CD4-positive, alpha-beta T cell (primary cell): Measurements from ENCODE around the gene KIF3A. TPM values are rescaled to one million over a fixed set of nuclear protein-coding genes. Genes with fewer than 3 reads are reported as not detected.
A peak's percentile ranks its signal among the peaks of the same experiment; 100 is the strongest.

Source experiments
- ATAC-seq: fragments of 200-7000 bp; cut with Tn5 transposase; one replicate; pipeline ENCODE4 v1.10.0; 2022; ENCODE audit warnings: mild to moderate bottlenecking; ENCODE audit not compliant: poor library complexity
- CTCF ChIA-PET: fragments of 350-600 bp; sonication (Branson Sonifier 250); formaldehyde crosslinking; loops from one replicate; lab custom pipeline; 2021; ENCODE audit warnings: antibody characterized with exemption, inconsistent platforms; lab: Charles Lee
- POLR2A ChIA-PET: fragments of 350-600 bp; sonication (Branson Sonifier 250); formaldehyde crosslinking; loops from one replicate; lab custom pipeline; 2021; ENCODE audit warnings: antibody characterized with exemption, inconsistent platforms; lab: Charles Lee
- DNase-seq, 14 experiments: peaks; one replicate each; pipeline ENCODE4 v3.0.0-alpha.2; 2013 to 2020; ENCODE audit warnings: mixed read lengths in 2 of 14
- H3K27ac ChIP-seq, 2 donors: one replicate each; pipeline versions ENCODE4 v1.5.1 to v1.7.0; 2013; ENCODE audit warnings: low read length in 2 of 2, low read depth in 1 of 2, mild to moderate bottlenecking in 1 of 2
- H3K27me3 ChIP-seq, 2 experiments: 1 replicate in 1 of 2; 2 replicates in 1 of 2; pipeline versions ENCODE4 v1.6.1 to v1.7.0; 2013; ENCODE audit warnings: low read length in 2 of 2, control low read depth in 1 of 2, mild to moderate bottlenecking in 1 of 2, moderate library complexity in 1 of 2; ENCODE audit not compliant: insufficient read depth in 2 of 2, control insufficient read depth in 1 of 2
- H3K36me3 ChIP-seq: one replicate; pipeline ENCODE4 v1.6.1; 2013; ENCODE audit warnings: low read length, control low read depth; ENCODE audit not compliant: insufficient read depth
- H3K4me1 ChIP-seq: one replicate; pipeline ENCODE4 v1.6.1; 2013; ENCODE audit warnings: low read length, control low read depth; ENCODE audit not compliant: insufficient read depth
- H3K4me3 ChIP-seq: one replicate; pipeline ENCODE4 v1.5.1; 2013; ENCODE audit warnings: mild to moderate bottlenecking, low read length, moderate library complexity
- H3K9me3 ChIP-seq, 2 experiments: 1 replicate in 1 of 2; 2 replicates in 1 of 2; pipeline versions ENCODE4 v1.6.1 to v1.7.0; 2013; ENCODE audit warnings: low read length in 2 of 2, mild to moderate bottlenecking in 2 of 2, control low read depth in 1 of 2, moderate library complexity in 1 of 2; ENCODE audit not compliant: control insufficient read depth in 1 of 2, insufficient read depth in 1 of 2
- H3K27ac Mint-ChIP-seq: one replicate; pipeline ENCODE4 v1.8.0; 2020; ENCODE audit warnings: mixed read lengths
- H3K27me3 Mint-ChIP-seq: one replicate; pipeline ENCODE4 v1.8.0; 2021; ENCODE audit warnings: mixed read lengths
- H3K36me3 Mint-ChIP-seq: one replicate; pipeline ENCODE4 v1.8.0; 2021; ENCODE audit warnings: low read depth, mixed read lengths
- H3K4me1 Mint-ChIP-seq: one replicate; pipeline ENCODE4 v1.8.0; 2021; ENCODE audit warnings: low read depth, mixed read lengths
- H3K4me3 Mint-ChIP-seq: one replicate; pipeline ENCODE4 v1.8.0; 2020; ENCODE audit warnings: mild to moderate bottlenecking, mixed read lengths
- H3K9me3 Mint-ChIP-seq: one replicate; pipeline ENCODE4 v1.8.0; 2020; ENCODE audit warnings: mixed read lengths
- intact Hi-C, 2 experiments: fragments of 100-400 bp; cut with DNase I in 1 of 2; cut with micrococcal nuclease in 1 of 2; formaldehyde crosslinking; loops; one replicate each; pipeline versions ENCODE4 v1.15.1 to v1.9.0; 2023 to 2025; cut with DNase I, micrococcal nuclease
- total RNA-seq, 174 experiments: library from RNA in 2 of 174; stranded (reverse) in 2 of 174; gene quantifications; one replicate each; pipeline ENCODE4 v1.2.3 and lab custom pipeline; 2021 to 2026
- TF ChIP-seq, protein P1 (sequence below): fragments of 200-600 bp; IDR thresholded peaks from one replicate; pipeline ENCODE4 v1.8.0; 2022; ENCODE audit warnings: antibody characterized with exemption, mild to moderate bottlenecking

The KIF3A gene
- total RNA-seq, 2 experiments from 2014 or later, result 10.2 to 12.4 TPM

DNA sequence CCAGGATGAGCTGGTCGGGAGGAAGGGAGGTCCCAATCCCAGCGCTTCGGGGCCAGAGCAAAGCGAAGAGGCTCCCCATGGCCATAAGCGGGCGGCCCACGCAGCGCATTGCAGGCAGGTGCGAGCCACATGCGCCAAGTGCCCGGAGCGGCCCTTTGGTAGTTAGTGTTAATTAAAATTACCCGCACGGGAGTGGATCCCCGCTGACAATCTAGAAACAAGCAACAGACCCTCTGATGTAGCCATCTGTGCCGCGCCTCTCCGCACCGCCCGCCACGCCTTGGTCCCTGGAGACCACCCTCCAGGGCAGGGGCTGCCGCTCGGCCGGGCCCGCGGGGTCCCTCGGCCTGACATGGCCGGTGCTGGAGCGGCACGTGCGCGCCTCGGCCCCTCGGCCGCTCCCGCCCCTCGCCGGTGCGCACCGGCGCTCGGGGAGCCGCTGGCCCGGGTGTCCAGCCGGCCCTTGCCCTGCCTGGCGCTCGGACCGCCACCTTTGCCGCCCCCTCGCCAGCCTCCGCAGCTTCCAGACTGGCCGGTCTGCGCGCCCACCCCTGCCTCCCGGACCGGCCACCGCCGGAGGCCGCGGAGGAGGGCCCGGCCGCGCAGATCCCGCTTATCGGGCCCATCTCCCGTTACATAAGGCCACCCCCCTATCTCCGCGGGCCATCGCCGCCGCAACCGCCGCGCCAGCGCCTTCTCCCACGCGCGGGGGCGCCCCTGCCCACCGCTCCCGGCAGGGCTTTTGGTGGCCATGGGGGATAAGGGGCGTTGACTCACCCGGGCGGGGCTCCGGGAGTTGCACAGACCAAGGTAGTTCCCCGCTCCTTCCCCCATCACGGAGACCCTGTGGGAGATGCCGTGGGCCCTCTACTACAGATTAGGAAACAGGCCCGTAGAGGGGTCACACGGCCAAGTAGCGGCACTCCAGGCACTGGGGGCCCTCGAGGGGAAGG, 81.2 kb downstream of the KIF3A start:
- ChIA-PET CTCF (no interaction called here), POLR2A (no interaction called here)
- Mint-ChIP-seq H3K27me3 (peaks cover 48% of the 10 kb centered on the region), H3K36me3 (no peaks in the 10 kb centered on the region), H3K4me1 (peaks cover 14% of the 10 kb centered on the region), H3K9me3 (peaks cover 3% of the 10 kb centered on the region), H3K27ac (no peak overlapping the region), H3K4me3 (peak overlapping the region; percentile 62)
- Histone ChIP-seq H3K9me3 (peaks cover 0 to 9% of the 10 kb centered on the region in 2 experiments), H3K27me3 (peaks cover 27 to 38% of the 10 kb centered on the region in 2 experiments), H3K4me3 (peak overlapping the region; percentile 30), H3K27ac (no peak overlapping the region), H3K36me3 (no peaks in the 10 kb centered on the region), H3K4me1 (peaks cover 19% of the 10 kb centered on the region)
- TF ChIP-seq, protein P1, sequence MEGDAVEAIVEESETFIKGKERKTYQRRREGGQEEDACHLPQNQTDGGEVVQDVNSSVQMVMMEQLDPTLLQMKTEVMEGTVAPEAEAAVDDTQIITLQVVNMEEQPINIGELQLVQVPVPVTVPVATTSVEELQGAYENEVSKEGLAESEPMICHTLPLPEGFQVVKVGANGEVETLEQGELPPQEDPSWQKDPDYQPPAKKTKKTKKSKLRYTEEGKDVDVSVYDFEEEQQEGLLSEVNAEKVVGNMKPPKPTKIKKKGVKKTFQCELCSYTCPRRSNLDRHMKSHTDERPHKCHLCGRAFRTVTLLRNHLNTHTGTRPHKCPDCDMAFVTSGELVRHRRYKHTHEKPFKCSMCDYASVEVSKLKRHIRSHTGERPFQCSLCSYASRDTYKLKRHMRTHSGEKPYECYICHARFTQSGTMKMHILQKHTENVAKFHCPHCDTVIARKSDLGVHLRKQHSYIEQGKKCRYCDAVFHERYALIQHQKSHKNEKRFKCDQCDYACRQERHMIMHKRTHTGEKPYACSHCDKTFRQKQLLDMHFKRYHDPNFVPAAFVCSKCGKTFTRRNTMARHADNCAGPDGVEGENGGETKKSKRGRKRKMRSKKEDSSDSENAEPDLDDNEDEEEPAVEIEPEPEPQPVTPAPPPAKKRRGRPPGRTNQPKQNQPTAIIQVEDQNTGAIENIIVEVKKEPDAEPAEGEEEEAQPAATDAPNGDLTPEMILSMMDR, result no peak
- ATAC-seq, result peak; percentile 37
- DNase-seq, result peak in 5 of 14 experiments; percentile 10 to 55 (median 37)
- intact Hi-C loops, result no loop called here

DNA sequence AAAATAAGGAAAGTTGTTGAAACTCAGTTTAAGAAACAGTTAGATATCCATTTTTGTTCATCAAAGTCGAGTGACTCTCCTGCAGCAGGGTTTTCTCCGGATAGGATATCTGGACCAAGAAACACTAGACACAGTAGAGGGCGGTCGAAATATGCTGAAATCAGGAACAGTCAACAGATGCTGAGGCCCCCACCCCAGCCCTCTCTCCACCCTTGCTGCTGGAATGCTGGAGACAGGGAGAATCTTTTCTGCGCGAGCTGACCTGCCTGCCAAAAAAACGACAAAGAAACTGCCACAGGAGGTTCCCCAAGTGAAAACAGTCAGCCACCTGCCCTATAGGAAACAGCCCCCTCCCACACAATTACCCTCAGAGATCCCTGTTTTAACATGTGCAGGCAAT, 83.6 kb downstream of the KIF3A start:
- Mint-ChIP-seq H3K4me1 (peaks cover 14% of the 10 kb centered on the region), H3K36me3 (peaks cover under 1% of the 10 kb centered on the region), H3K9me3 (peaks cover 4% of the 10 kb centered on the region), H3K27ac (no peak overlapping the region), H3K27me3 (peaks cover 42% of the 10 kb centered on the region), H3K4me3 (no peak overlapping the region)
- intact Hi-C loops, result no loop called here
- POLR2A ChIA-PET, result no interaction called here
- H3K4me1 ChIP-seq, result peaks cover 17% of the 10 kb centered on the region
- CTCF ChIA-PET, result no interaction called here
- TF ChIP-seq, protein P1, result no peak
- DNase-seq, result no peak
- no peak overlapping the region for H3K27ac ChIP-seq
- no peak overlapping the region for H3K4me3 ChIP-seq
- H3K36me3 ChIP-seq, result no peaks in the 10 kb centered on the region
- peaks cover 27 to 38% of the 10 kb centered on the region in 2 experiments for H3K27me3 ChIP-seq
- H3K9me3 ChIP-seq, result peaks cover 5 to 13% of the 10 kb centered on the region in 2 experiments
- ATAC-seq, result no peak

DNA sequence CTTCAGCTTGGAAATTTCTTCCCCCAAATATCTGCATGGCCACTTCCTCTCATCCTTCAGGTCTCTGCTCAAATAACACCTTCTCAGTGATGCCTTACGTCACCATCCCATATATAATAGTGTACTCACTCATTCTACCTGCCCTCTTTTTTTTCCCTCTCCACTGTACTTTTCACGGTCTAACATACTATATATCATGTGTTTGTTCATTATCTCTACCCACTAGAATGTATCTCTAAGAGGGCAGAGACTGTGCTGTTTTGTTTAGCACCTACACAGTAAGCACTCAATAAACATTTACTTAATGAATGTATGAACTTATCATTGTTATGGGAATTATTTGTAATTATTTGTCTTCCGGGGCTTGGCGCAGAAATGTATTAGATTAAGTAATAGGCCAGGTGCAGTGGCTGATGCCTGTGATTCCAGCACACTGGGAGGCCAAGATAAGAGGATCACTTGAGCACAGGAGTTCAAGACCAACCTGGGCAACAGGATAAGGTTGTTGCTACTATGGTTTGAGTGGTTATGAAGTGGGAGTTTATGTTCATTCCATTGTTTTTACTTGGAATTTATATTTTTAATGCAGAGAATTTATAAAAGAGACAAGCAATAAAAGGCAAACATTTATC, 85.4 kb downstream of the KIF3A start:
- peaks cover 13 to 17% of the 10 kb centered on the region in 2 experiments for H3K9me3 ChIP-seq
- no peak overlapping the region for H3K4me3 Mint-ChIP-seq
- ATAC-seq (no peak), DNase-seq (no peak)
- no peak overlapping the region for H3K27ac Mint-ChIP-seq
- H3K4me3 ChIP-seq, result no peak overlapping the region
- peaks cover 15 to 21% of the 10 kb centered on the region in 2 experiments for H3K27me3 ChIP-seq
- H3K27me3 Mint-ChIP-seq, result peaks cover 25% of the 10 kb centered on the region
- no peaks in the 10 kb centered on the region for H3K36me3 ChIP-seq
- intact Hi-C loops, result no loop called here
- peaks cover 6% of the 10 kb centered on the region for H3K4me1 Mint-ChIP-seq
- H3K36me3 Mint-ChIP-seq, result peaks cover 10% of the 10 kb centered on the region
- H3K9me3 Mint-ChIP-seq, result peaks cover 14% of the 10 kb centered on the region
- peaks cover 13% of the 10 kb centered on the region for H3K4me1 ChIP-seq
- ChIA-PET CTCF (no interaction called here), POLR2A (no interaction called here)
- TF ChIP-seq, protein P1, result no peak
- no peak overlapping the region for H3K27ac ChIP-seq
